GM18505 (cell line): ENCODE data around the gene LZTS2.

Source experiments
- ATAC-seq: cut with Tn5 transposase; IDR thresholded peaks from one replicate; pipeline ENCODE4 v1.9.1; 2021; ENCODE audit not compliant: unreplicated experiment
- POLR2A ChIP-seq: IDR thresholded peaks from 4 replicates; pipeline ENCODE4 v1.6.1; 2011; ENCODE audit warnings: borderline replicate concordance; ENCODE audit not compliant: insufficient read depth, insufficient read length; ENCODE audit errors: extremely low read depth

The LZTS2 gene

DNA sequence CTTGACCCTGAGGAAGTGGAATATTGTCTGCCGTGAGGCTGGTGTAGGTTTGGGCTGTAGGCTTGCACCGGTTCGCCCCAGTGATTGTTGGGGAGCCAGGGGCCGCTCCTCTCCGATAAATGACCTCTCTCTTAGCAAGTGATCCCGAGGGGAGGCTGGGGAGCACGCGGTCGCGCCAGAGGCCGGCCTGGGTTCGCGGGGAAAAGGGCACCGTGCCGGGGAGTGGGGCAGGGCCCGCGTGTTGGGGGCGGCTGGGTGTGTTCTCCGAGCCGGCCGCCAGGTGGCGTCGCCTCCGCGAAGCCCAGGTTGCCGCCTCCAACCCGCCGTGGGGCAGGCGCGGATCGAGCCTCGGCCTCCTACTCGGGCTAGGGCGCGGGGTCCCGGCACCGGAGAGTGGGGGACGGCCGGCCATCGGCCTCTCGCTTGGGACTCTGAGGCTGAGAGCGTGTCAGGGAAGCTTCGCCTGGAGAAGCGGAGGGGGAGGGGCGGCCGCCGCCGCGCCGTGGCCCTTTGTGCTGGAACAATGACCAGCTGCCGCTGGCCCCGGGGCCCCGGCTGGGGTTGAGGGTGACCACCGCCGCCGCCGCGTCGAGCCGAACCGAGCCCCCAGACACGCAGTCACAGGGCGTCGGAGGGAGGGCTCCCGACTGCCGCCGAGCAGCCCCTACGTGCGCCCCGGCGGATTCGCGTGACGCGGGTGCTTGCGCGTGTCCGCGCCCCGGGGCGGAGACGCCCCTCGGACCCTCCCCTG, 442 bp upstream of the LZTS2 start:
- peak; percentile 45 for ATAC-seq
- TF ChIP-seq POLR2A = no peak

- TF ChIP-seq POLR2A = no peak
- ATAC-seq = no peak
These were observed 713 bp downstream of the LZTS2 start for GRCh38 chr10:101000127-101000914.

GRCh38 chr10:101000915-101001658, 1.5 kb downstream of the LZTS2 start:
- no peak for ATAC-seq
- TF ChIP-seq POLR2A = no peak

- no peak for TF ChIP-seq POLR2A
- no peak for ATAC-seq
These were observed 2.0 kb downstream of the LZTS2 start for GRCh38 chr10:101001659-101002035.

- no peak for TF ChIP-seq POLR2A
- ATAC-seq = no peak
These were observed 2.8 kb downstream of the LZTS2 start for GRCh38 chr10:101002456-101002855.

DNA sequence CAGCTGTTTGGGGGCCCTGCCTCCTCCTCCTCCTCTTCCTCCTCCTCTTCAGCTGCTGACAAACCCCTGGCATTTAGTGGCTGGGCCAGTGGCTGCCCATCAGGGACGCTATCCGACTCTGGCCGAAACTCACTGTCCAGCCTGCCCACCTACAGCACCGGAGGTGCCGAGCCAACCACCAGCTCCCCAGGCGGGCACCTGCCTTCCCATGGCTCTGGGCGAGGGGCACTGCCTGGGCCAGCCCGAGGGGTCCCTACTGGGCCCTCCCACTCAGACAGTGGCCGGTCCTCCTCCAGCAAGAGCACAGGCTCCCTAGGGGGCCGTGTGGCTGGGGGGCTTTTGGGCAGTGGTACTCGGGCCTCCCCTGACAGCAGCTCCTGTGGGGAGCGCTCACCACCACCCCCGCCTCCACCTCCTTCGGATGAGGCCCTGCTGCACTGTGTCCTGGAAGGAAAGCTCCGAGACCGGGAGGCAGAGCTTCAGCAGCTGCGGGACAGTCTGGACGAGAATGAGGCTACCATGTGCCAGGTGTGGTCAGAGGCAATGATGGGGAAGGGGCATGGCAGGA, 4.1 kb downstream of the LZTS2 start:
- TF ChIP-seq POLR2A = no peak

GRCh38 chr10:101005361-101005760, 5.8 kb downstream of the LZTS2 start:
- no peak for TF ChIP-seq POLR2A
- ATAC-seq = no peak

More for the DNA sequence above, 4.1 kb downstream of the LZTS2 start:
- no peak for ATAC-seq

GRCh38 chr10:101005869-101006567, 6.4 kb downstream of the LZTS2 start:
- no peak for TF ChIP-seq POLR2A
- no peak for ATAC-seq

DNA sequence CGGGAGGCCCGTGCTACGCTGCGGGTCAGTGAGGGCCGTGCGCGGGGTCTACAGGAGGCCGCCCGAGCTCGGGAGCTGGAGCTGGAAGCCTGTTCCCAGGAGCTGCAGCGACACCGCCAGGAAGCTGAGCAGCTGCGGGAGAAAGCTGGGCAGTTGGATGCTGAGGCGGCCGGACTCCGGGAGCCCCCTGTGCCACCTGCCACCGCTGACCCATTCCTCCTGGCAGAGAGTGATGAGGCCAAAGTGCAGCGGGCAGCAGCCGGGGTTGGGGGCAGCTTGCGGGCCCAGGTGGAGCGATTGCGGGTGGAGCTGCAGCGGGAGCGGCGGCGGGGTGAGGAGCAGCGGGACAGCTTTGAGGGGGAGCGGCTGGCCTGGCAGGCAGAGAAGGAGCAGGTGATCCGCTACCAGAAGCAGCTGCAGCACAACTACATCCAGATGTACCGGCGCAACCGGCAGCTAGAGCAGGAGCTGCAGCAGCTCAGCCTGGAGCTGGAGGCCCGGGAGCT, 7.0 kb downstream of the LZTS2 start:
- no peak for ATAC-seq
- TF ChIP-seq POLR2A = no peak

GRCh38 chr10:101007099-101007711, 7.6 kb downstream of the LZTS2 start:
- TF ChIP-seq POLR2A = no peak
- no peak for ATAC-seq

DNA sequence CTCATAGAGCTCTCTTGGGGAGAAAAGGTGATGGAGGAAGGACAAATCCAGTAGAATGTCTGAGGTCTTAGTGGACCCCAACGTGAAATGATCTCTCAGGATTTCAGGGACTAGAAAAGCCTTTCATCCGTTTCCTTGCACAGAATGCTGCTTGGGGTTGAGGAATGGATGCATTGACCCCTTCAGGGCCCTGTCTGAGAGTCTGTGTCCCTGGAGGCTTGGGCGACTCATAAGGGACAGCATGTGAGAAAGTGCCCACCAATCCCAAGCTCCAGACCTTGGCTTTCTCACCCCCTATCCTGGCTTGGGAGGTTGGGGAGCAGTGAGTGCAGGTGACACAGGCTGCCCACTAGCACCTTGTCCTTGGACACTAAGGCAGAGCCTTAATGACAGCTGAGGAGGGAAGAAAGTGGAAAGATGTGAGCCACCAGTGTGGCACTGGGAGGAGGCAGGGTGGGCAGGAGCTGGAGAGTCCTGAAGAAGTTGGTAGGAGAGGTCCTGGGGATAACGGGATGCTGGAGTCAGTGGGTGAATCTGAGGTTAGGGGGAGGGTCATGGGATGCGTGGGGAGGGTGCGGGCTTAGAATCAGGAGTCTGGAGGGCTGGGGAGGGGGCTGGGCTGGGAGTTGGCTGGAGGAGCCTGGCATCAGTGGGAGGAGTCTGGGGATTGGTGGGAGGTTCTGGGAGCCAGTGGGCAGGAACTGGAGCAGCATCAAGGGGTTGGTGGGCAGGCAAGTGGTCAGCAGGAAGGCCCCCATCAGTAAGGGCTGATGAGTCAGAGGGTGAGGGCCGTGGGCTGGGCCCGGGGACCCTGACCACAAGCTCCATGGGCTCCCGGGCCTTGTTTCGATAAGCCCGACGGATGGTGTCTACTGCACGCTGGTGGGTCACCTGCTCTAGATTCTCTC, 8.6 kb downstream of the LZTS2 start:
- no peak for TF ChIP-seq POLR2A
- ATAC-seq = no peak
